Caco-2 (cell line): ENCODE data around the gene CPLX1. TPM values are rescaled to one million over a fixed set of nuclear protein-coding genes. Genes with fewer than 3 reads are reported as not detected.

Experiments used
- BruUV-seq: library from RNA; stranded (reverse); fragments of 400-500 nt; replicated peaks from 2 replicates; lab custom pipeline; 2021; lab: Mats Ljungman, UMichigan
- CTCF ChIA-PET: fragments of 300-600 bp; sonication (Branson Sonifier 250); formaldehyde crosslinking; loops from one replicate; lab custom pipeline; 2022; ENCODE audit warnings: antibody characterized with exemption; lab: Charles Lee
- POLR2A ChIA-PET: fragments of 300-600 bp; sonication (Branson Sonifier 250); formaldehyde crosslinking; loops from one replicate; lab custom pipeline; 2022; ENCODE audit warnings: antibody characterized with exemption; lab: Charles Lee
- DNase-seq, 2 experiments: peaks; one replicate each; pipeline versions ENCODE4 v3.0.0 to v3.0.0-alpha.2; 2020 to 2022
- H3K27me3 ChIP-seq: replicated peaks from 2 replicates; pipeline ENCODE4 v1.6.0; 2011; ENCODE audit warnings: low read length; ENCODE audit not compliant: control insufficient read depth, insufficient read depth
- H3K36me3 ChIP-seq: 2 replicates; pipeline ENCODE4 v1.5.1; 2011; ENCODE audit warnings: low read length; ENCODE audit not compliant: control insufficient read depth, insufficient read depth
- H3K4me1 ChIP-seq: fragments of 250-450 bp; sonication (Bioruptor Pico); 2 replicates; pipeline ENCODE4 v1.5.1; 2020; ENCODE audit warnings: mild to moderate bottlenecking
- H3K4me3 ChIP-seq: 2 replicates; pipeline ENCODE4 v1.5.1; 2011; ENCODE audit warnings: low read depth, mild to moderate bottlenecking, control low read depth, low read length
- H3K9me3 ChIP-seq: fragments of 250-450 bp; sonication (Bioruptor Pico); 2 replicates; pipeline ENCODE4 v1.5.1; 2020; ENCODE audit warnings: mild to moderate bottlenecking, moderate library complexity
- H3K27ac Mint-ChIP-seq: one replicate; pipeline ENCODE4 v1.8.0; 2022; ENCODE audit warnings: mixed read lengths; ENCODE audit not compliant: unreplicated experiment
- H3K27me3 Mint-ChIP-seq: one replicate; pipeline ENCODE4 v1.8.0; 2022; ENCODE audit warnings: mixed read lengths; ENCODE audit not compliant: insufficient read depth, unreplicated experiment
- H3K36me3 Mint-ChIP-seq: one replicate; pipeline ENCODE4 v1.8.0; 2022; ENCODE audit warnings: mild to moderate bottlenecking, mixed read lengths; ENCODE audit not compliant: insufficient read depth, unreplicated experiment
- H3K4me1 Mint-ChIP-seq: one replicate; pipeline ENCODE4 v1.8.0; 2022; ENCODE audit warnings: low read depth, mixed read lengths; ENCODE audit not compliant: unreplicated experiment
- H3K4me3 Mint-ChIP-seq: one replicate; pipeline ENCODE4 v1.8.0; 2022; ENCODE audit warnings: mild to moderate bottlenecking, moderate library complexity, mixed read lengths; ENCODE audit not compliant: unreplicated experiment
- H3K9me3 Mint-ChIP-seq: one replicate; pipeline ENCODE4 v1.8.0; 2022; ENCODE audit warnings: mixed read lengths; ENCODE audit not compliant: unreplicated experiment
- intact Hi-C: fragments of 100-400 bp; cut with micrococcal nuclease; formaldehyde crosslinking; loops from one replicate; pipeline ENCODE4 v1.10.0; 2022; ENCODE audit not compliant: unreplicated experiment
- total RNA-seq: library from RNA; stranded (reverse); gene quantifications from 2 replicates; pipeline ENCODE4 v1.2.3, GENCODE V29; 2022
- TF ChIP-seq, protein P1 (sequence below), 2 experiments: fragments of 200-600 bp in 1 of 2; IDR thresholded peaks; 1 replicate in 1 of 2; 2 replicates in 1 of 2; pipeline versions ENCODE4 v1.5.1 to v1.8.0; 2011 to 2022; ENCODE audit warnings: antibody characterized with exemption in 1 of 2, control low read depth in 1 of 2, inconsistent platforms in 1 of 2, low read depth in 1 of 2, low read length in 1 of 2, mild to moderate bottlenecking in 1 of 2, moderate library complexity in 1 of 2; ENCODE audit not compliant: insufficient read depth in 1 of 2, severe bottlenecking in 1 of 2, unreplicated experiment in 1 of 2

The CPLX1 gene
- total RNA-seq, 1 experiment from 2014 or later, result 20.9 TPM

DNA sequence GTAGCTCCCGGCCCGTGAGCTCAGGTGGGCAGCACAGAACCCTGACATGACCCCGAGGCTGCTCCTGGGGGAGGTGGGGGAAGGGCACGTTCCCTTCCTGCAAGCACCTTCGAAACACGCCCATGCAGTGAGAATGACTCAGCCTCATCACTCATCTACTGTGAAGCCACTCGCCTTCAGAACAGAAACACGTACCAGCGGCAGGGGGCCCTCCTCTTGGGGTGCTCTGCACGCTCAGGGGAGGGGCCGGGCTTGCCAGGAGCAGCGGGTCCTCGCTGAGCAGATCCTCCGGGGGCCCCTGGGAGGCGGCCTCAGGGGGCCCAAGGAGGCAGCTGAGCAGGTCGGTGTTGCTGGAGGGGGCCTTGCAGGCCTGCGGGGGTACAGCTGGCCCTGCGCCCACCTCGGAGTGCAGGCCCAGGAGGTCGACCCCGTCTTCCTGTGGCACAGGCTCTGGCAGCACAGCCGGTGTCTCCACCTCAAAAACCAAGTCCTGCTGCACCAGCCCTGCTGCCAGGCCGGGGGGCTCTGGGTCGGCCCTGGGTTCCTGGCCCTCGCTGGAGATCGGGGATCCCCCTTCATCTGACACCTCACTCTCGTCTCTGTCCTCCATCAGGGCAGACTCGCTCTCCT, 40.9 kb upstream of the CPLX1 start:
- H3K27ac Mint-ChIP-seq, result no peak overlapping the region
- CTCF ChIA-PET, result no interaction called here
- intact Hi-C loops, result no loop called here

DNA sequence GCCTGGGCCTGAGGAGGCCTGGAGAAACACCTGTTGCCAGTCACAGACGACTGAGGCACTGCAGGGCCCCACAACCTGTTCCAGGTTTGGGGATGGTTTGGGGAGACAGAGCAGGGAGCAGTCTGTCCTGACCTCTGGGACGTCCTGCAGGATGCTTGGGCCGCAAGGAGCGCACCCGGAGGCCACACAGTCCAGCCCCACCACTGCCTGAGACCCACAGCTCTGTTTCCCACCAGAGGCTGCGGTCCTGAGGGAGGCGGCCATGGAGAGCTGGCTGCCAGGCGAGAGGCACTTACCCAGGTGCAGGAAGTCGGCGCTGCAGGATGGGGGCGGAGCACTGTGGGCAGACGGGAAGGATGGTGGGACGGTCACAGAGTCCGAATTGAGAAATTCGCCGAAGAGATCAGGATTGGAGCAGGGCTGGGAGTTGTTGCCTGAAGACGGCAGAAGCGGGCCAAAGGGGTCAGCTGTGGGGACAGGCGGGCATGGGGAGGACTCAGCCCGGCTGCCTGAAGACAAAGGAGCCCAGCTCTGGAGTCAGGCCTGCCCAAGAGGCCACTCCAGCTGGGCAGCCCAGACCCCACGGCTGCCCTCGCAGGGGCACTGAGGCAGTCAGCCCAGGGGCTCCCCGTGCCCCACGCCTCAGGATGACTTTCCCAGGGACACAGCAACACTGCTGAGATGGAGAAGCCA, 40.3 kb upstream of the CPLX1 start:
- Mint-ChIP-seq H3K4me1 (no peaks in the 10 kb centered on the region), H3K27ac (no peak overlapping the region), H3K36me3 (peaks cover 56% of the 10 kb centered on the region), H3K27me3 (no peaks in the 10 kb centered on the region), H3K9me3 (no peaks in the 10 kb centered on the region), H3K4me3 (no peak overlapping the region)
- BruUV-seq, result no TSS peak
- TF ChIP-seq, protein P1, sequence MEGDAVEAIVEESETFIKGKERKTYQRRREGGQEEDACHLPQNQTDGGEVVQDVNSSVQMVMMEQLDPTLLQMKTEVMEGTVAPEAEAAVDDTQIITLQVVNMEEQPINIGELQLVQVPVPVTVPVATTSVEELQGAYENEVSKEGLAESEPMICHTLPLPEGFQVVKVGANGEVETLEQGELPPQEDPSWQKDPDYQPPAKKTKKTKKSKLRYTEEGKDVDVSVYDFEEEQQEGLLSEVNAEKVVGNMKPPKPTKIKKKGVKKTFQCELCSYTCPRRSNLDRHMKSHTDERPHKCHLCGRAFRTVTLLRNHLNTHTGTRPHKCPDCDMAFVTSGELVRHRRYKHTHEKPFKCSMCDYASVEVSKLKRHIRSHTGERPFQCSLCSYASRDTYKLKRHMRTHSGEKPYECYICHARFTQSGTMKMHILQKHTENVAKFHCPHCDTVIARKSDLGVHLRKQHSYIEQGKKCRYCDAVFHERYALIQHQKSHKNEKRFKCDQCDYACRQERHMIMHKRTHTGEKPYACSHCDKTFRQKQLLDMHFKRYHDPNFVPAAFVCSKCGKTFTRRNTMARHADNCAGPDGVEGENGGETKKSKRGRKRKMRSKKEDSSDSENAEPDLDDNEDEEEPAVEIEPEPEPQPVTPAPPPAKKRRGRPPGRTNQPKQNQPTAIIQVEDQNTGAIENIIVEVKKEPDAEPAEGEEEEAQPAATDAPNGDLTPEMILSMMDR (IDR thresholded peaks at IDR 0.05; ENCODE audit: insufficient read depth in 1 of 2, low read depth in 1 of 2, low read length in 1 of 2, severe bottlenecking in 1 of 2, unreplicated experiment in 1 of 2), result no peak
- H3K27me3 ChIP-seq, result no peaks in the 10 kb centered on the region
- H3K36me3 ChIP-seq, result peaks cover 3% of the 10 kb centered on the region
- no peak for DNase-seq
- intact Hi-C loops, result no loop called here
- H3K4me3 ChIP-seq, result no peak overlapping the region
- CTCF ChIA-PET, result no interaction called here
- no peaks in the 10 kb centered on the region for H3K4me1 ChIP-seq
- no peaks in the 10 kb centered on the region for H3K9me3 ChIP-seq
- POLR2A ChIA-PET, result no interaction called here

More for the DNA sequence above, 40.9 kb upstream of the CPLX1 start:
- no peak for DNase-seq
- Histone ChIP-seq H3K4me1 (no peaks in the 10 kb centered on the region), H3K4me3 (no peak overlapping the region), H3K36me3 (peaks cover 3% of the 10 kb centered on the region), H3K9me3 (no peaks in the 10 kb centered on the region), H3K27me3 (no peaks in the 10 kb centered on the region)
- no TSS peak for BruUV-seq
- peaks cover 55% of the 10 kb centered on the region for H3K36me3 Mint-ChIP-seq
- no peak overlapping the region for H3K4me3 Mint-ChIP-seq
- H3K4me1 Mint-ChIP-seq, result no peaks in the 10 kb centered on the region
- TF ChIP-seq, protein P1 (IDR thresholded peaks at IDR 0.05; ENCODE audit: insufficient read depth in 1 of 2, low read depth in 1 of 2, low read length in 1 of 2, severe bottlenecking in 1 of 2, unreplicated experiment in 1 of 2), result no peak
- H3K27me3 Mint-ChIP-seq, result no peaks in the 10 kb centered on the region
- no peaks in the 10 kb centered on the region for H3K9me3 Mint-ChIP-seq
- POLR2A ChIA-PET, result no interaction called here

- DNase-seq, result no peak
- Histone ChIP-seq H3K4me3 (no peak overlapping the region), H3K27me3 (no peaks in the 10 kb centered on the region), H3K4me1 (no peaks in the 10 kb centered on the region), H3K36me3 (peaks cover 3% of the 10 kb centered on the region), H3K9me3 (no peaks in the 10 kb centered on the region)
- Mint-ChIP-seq H3K4me1 (no peaks in the 10 kb centered on the region), H3K36me3 (peaks cover 54% of the 10 kb centered on the region), H3K27ac (no peak overlapping the region), H3K4me3 (no peak overlapping the region), H3K27me3 (no peaks in the 10 kb centered on the region), H3K9me3 (no peaks in the 10 kb centered on the region)
- intact Hi-C loops, result no loop called here
- ChIA-PET POLR2A (no interaction called here), CTCF (no interaction called here)
- BruUV-seq, result no TSS peak
- TF ChIP-seq, protein P1 (IDR thresholded peaks at IDR 0.05; ENCODE audit: insufficient read depth in 1 of 2, low read depth in 1 of 2, low read length in 1 of 2, severe bottlenecking in 1 of 2, unreplicated experiment in 1 of 2), result no peak
Observed at GRCh38 chr4:865572-865971, 39.6 kb upstream of the CPLX1 start.
